Measurements from ENCODE around the gene CTSC.

Gene CTSC

DNA sequence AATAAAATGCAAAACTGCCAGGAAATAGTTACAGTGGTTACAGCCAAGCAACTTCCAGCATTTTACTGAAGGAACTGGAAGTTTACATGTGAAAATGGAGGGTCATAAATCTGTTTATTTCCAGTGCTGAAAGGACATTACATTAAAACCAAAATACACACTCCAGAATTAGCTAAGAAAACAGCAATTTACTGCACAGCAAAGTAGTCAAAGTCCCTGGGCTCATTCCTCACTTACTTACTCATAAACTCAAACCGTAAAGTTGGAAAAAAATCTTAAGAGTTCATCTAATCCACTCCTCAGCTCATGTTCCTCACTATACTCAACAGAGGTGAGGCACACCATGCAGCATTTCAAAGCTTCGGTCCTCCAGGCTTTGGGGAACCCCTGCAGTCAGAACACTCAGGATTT is 17.4 kb downstream of the CTSC start:
- TF ChIP-seq CTCF (IDR thresholded peaks at IDR 0.05; ENCODE audit: borderline replicate concordance, insufficient read depth, low read depth, low read length): no peak
- H3K4me3 ChIP-seq (ENCODE audit: low read depth, low read length): no peak overlapping the region

DNA sequence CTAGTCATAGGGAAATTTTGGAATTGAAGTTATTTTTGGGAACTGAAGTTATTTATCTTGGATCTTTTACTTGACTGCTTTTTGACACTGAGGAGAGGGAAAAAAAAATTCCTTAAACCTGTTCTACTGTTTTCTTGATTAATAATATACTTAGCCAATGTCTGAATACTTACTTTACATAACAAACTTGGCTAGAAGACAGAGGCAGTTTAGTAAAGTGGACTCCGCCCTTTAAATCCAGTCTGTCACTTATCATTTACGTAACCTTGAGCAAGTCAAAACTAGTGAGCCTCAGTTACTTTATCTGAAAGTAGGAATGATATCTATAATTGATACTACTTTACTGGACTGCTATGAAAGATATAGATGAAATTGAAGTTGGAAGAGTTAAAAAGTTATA is 19.5 kb downstream of the CTSC start:
- H3K4me3 ChIP-seq (ENCODE audit: low read depth, low read length): no peak overlapping the region
- no peak for TF ChIP-seq CTCF (IDR thresholded peaks at IDR 0.05; ENCODE audit: borderline replicate concordance, insufficient read depth, low read depth, low read length)

DNA sequence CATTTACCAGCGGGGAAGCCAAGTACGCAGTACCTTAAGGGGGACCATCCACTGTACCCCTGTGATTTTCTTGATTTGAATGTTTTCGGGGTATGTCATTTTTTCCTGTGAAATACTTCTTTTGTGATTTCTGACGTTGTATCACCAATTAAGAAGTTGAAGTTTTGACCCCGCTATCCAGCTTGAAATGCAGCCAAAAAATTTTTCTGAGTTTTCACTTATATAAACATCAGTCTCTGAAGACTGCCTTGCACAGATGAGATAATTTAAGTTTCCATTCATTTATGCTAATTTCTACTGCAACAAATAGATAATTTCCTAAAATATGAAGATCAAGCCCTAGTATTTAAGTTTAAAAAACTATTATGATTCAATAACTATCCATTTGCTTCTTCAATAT is 20.0 kb downstream of the CTSC start:
- TF ChIP-seq CTCF (IDR thresholded peaks at IDR 0.05; ENCODE audit: borderline replicate concordance, insufficient read depth, low read depth, low read length): no peak
- H3K4me3 ChIP-seq (ENCODE audit: low read depth, low read length): no peak overlapping the region

DNA sequence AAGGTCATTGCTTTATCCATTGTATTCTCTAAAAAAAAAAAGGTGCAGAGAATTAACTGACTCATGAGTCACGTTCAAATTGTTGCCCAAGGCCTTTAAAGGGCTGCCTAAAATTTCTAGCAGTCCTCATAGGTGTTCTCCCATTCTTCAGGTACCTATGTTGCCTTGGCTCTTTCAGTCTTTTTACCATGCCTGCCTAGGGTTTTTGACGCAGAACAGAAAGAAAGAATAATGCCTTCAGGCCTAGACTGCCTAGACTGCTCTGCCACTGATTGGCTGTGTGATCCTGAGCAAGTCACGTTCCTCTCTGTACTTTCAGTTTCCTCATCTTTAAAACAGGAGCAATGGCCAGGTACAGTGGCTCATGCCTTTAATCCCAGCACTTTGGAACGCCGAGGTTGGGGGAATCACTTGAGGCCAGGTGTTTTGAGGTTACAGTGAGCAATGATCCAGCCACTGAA is 21.5 kb downstream of the CTSC start:
- no peak overlapping the region for H3K4me3 ChIP-seq (ENCODE audit: low read depth, low read length)
- TF ChIP-seq CTCF (IDR thresholded peaks at IDR 0.05; ENCODE audit: borderline replicate concordance, insufficient read depth, low read depth, low read length): no peak

- TF ChIP-seq CTCF (IDR thresholded peaks at IDR 0.05; ENCODE audit: borderline replicate concordance, insufficient read depth, low read depth, low read length): no peak
- no peak overlapping the region for H3K4me3 ChIP-seq (ENCODE audit: low read depth, low read length)
Observed at GRCh38 chr11:88315015-88315414, 22.5 kb downstream of the CTSC start.

DNA sequence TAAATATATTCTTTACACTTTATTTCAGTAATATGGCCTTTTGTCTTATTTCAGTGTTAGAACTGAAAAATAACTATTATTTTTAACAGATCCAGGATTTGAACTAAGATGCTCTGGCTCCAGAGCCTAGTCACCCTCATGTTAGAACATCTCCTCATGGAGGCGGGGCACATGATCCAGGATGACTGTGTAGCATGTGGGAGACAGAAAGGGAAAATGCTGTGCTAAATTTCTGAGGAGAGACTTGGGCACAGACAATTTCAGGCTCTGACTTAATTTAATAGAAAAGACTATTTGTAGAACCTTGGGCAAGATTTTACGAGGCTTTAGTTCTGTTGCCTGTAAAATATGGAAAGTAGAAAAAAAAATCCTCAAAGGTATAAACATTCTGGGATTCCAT is 24.1 kb downstream of the CTSC start:
- H3K4me3 ChIP-seq (ENCODE audit: low read depth, low read length): no peak overlapping the region
- no peak for TF ChIP-seq CTCF (IDR thresholded peaks at IDR 0.05; ENCODE audit: borderline replicate concordance, insufficient read depth, low read depth, low read length)

DNA sequence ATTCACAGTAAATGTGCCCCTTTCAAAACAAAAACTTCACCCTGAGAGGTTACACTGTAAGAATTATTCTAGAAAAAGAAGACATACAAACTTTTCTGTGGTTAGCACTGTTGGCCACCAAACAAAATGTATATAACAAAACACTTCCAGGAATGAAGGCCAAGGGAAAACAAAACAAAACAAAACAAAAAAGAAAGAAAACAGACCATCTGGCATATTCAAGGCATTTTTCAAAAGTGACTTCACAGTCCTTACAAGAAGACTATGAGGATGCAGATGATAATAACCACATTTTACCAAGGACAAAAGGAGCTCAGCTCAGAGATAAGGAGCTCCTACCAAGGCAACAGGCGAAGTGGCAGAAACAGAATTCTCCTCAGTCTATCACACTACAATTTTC is 24.9 kb downstream of the CTSC start:
- no peak for TF ChIP-seq CTCF (IDR thresholded peaks at IDR 0.05; ENCODE audit: borderline replicate concordance, insufficient read depth, low read depth, low read length)
- no peak overlapping the region for H3K4me3 ChIP-seq (ENCODE audit: low read depth, low read length)

Data from GM12875 (cell line).